Liver (tissue), 9 donors: Measurements from ENCODE around the gene CALHM3. TPM values are rescaled to one million over a fixed set of nuclear protein-coding genes. Genes with fewer than 3 reads are reported as not detected.

ENCODE experiments used
- DNase-seq: peaks from one replicate; pipeline ENCODE4 v3.0.0-alpha.2; 2017; ENCODE audit warnings: low spot score
- H3K27ac ChIP-seq, 2 donors: one replicate each; pipeline ENCODE4 v1.7.0; 2013; ENCODE audit warnings: inconsistent platforms in 2 of 2, low read length in 2 of 2, control low read depth in 1 of 2, low read depth in 1 of 2, mild to moderate bottlenecking in 1 of 2
- H3K27me3 ChIP-seq, 4 donors: one replicate each; pipeline versions ENCODE4 v1.6.1 to v1.7.0; 2013; ENCODE audit warnings: low read length in 3 of 4, inconsistent platforms in 1 of 4, mild to moderate bottlenecking in 1 of 4, moderate library complexity in 1 of 4; ENCODE audit not compliant: control insufficient read depth in 4 of 4, insufficient read depth in 4 of 4
- H3K36me3 ChIP-seq, 4 donors: one replicate each; pipeline versions ENCODE4 v1.6.1 to v1.7.0; 2013; ENCODE audit warnings: low read length in 3 of 4, mild to moderate bottlenecking in 3 of 4, low read depth in 1 of 4, moderate library complexity in 1 of 4; ENCODE audit not compliant: control insufficient read depth in 4 of 4, insufficient read depth in 3 of 4
- H3K4me1 ChIP-seq, 4 donors: one replicate each; pipeline versions ENCODE4 v1.6.1 to v1.7.0; 2013; ENCODE audit warnings: low read length in 3 of 4, mild to moderate bottlenecking in 3 of 4, moderate library complexity in 1 of 4; ENCODE audit not compliant: control insufficient read depth in 4 of 4, insufficient read depth in 4 of 4
- H3K4me3 ChIP-seq, 3 donors: one replicate each; pipeline versions ENCODE4 v1.6.1 to v1.7.0; 2013; ENCODE audit warnings: low read length in 3 of 3, control low read depth in 1 of 3, low read depth in 1 of 3, mild to moderate bottlenecking in 1 of 3
- H3K9ac ChIP-seq, 2 donors: one replicate each; pipeline ENCODE4 v1.7.0; 2013; ENCODE audit warnings: low read length in 2 of 2, mild to moderate bottlenecking in 2 of 2, moderate library complexity in 2 of 2, control low read depth in 1 of 2, low read depth in 1 of 2
- H3K9me3 ChIP-seq, 4 donors: one replicate each; pipeline versions ENCODE4 v1.6.1 to v1.7.0; 2013; ENCODE audit warnings: low read length in 3 of 4; ENCODE audit not compliant: control insufficient read depth in 4 of 4
- EGR1 ChIP-seq, 2 donors: IDR thresholded peaks; 2 replicates each; pipeline ENCODE4 v1.6.1; 2016 to 2018; ENCODE audit warnings: antibody characterized with exemption in 2 of 2, low read depth in 2 of 2
- FOXA1 ChIP-seq: IDR thresholded peaks from 2 replicates; pipeline ENCODE4 v1.6.1; 2016; ENCODE audit warnings: antibody characterized with exemption
- FOXA2 ChIP-seq: IDR thresholded peaks from 2 replicates; pipeline ENCODE4 v1.6.1; 2016; ENCODE audit warnings: antibody characterized with exemption
- GABPA ChIP-seq, 2 donors: IDR thresholded peaks in 1 of 2; conservative IDR thresholded peaks in 1 of 2; 2 replicates each; pipeline ENCODE4 v1.6.1; 2016; ENCODE audit warnings: antibody characterized with exemption in 2 of 2, mild to moderate bottlenecking in 1 of 2, moderate library complexity in 1 of 2
- HNF4A ChIP-seq, 2 donors: conservative IDR thresholded peaks; 2 replicates each; pipeline ENCODE4 v1.6.1; 2016; ENCODE audit warnings: antibody characterized with exemption in 2 of 2, mild to moderate bottlenecking in 2 of 2
- NR2F2 ChIP-seq: IDR thresholded peaks from 2 replicates; pipeline ENCODE4 v1.6.1; 2016; ENCODE audit warnings: antibody characterized with exemption
- RAD21 ChIP-seq, 2 donors: IDR thresholded peaks; 2 replicates each; pipeline ENCODE4 v1.6.1; 2016; ENCODE audit warnings: antibody characterized with exemption in 2 of 2, mild to moderate bottlenecking in 2 of 2
- RXRA ChIP-seq, 2 donors: IDR thresholded peaks; 2 replicates each; pipeline ENCODE4 v1.6.1; 2017 to 2018; ENCODE audit warnings: antibody characterized with exemption in 2 of 2, mild to moderate bottlenecking in 1 of 2
- SP1 ChIP-seq: IDR thresholded peaks from 2 replicates; pipeline ENCODE4 v1.6.1; 2018; ENCODE audit warnings: antibody characterized with exemption, mild to moderate bottlenecking
- TAF1 ChIP-seq: conservative IDR thresholded peaks from 2 replicates; pipeline ENCODE4 v1.6.1; 2016; ENCODE audit warnings: antibody characterized with exemption, mild to moderate bottlenecking
- YY1 ChIP-seq: IDR thresholded peaks from 2 replicates; pipeline ENCODE4 v1.6.1; 2016; ENCODE audit warnings: antibody characterized with exemption, mild to moderate bottlenecking
- WGBS: extraction: QIAGEN DNeasy Blood & Tissue Kit; methylation state at CpG from one replicate; pipeline ENCODE4 v1.1.7; 2013; 5-methylcytosine and 5-hydroxymethylcytosine counted together
- polyA plus RNA-seq, 2 donors: library from polyadenylated mRNA; stranded (reverse) in 1 of 2; unstranded in 1 of 2; fragments of 200-250 nt in 1 of 2; fragments of >200 nt in 1 of 2; fragmentation: Nextera tagmentation in 1 of 2; extraction: Ambion mirVana in 1 of 2; gene quantifications; one replicate each; pipeline versions ENCODE4 v1.2.1 to v1.2.3, GENCODE V29; 2013 to 2015
- total RNA-seq, 2 donors: library from RNA; depleted of rRNA; stranded (reverse); fragments of >200 nt; gene quantifications; one replicate each; pipeline ENCODE4 v1.2.3, GENCODE V29; 2014
- TF ChIP-seq, protein P1 (sequence below): IDR thresholded peaks from 2 replicates; pipeline ENCODE4 v1.6.1; 2016; ENCODE audit warnings: antibody characterized with exemption, mild to moderate bottlenecking
- TF ChIP-seq, protein P2 (sequence below): IDR thresholded peaks from 2 replicates; pipeline ENCODE4 v1.6.1; 2016; ENCODE audit warnings: antibody characterized with exemption
- TF ChIP-seq, protein P3 (sequence below): IDR thresholded peaks from 2 replicates; pipeline ENCODE4 v1.6.1; 2016; ENCODE audit warnings: antibody characterized with exemption
- TF ChIP-seq, protein P4 (sequence below): fragments of 150-350 bp; IDR thresholded peaks from 2 replicates; pipeline ENCODE4 v1.5.1; 2017; ENCODE audit warnings: improper control_type of control experiment, low read depth, low read length; ENCODE audit not compliant: missing input control
- donor health status: healthy.
- donor health status: healthy.
- donor health status: healthy.
- donor health status: healthy.
- donor health status: healthy.

Gene CALHM3
- total and polyA plus RNA-seq, 4 donors = 0.14 TPM; not detected in 3

DNA sequence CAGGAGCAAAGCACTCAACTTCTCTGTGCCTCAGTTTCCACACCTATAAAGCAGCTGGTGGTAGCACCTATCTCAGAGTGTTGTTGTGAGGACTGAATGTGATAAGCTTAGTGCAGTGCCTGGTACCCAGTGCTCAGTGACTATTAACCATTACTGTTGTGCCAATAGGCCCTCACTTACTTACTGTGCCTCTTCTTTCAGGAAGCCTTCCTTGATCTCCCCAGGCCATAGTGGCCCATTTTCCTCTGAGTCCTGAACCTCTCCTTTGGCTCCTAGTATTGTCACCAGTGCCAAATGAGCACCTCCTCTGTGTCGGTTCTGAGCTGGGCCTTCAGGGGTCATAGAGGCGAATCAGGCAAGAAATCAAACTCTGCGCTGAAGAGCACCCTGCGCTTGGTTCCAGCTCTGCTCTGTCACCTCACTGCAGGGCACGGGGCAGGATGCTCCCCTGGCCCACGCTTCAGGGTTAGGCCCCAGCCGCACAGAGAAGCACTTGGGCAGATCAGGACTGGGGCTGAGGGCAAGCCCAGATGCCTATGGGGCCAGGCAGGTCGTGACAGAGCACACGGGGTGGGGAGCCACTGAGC is 22.9 kb downstream of the CALHM3 start (continued):
- TF ChIP-seq, protein P1, sequence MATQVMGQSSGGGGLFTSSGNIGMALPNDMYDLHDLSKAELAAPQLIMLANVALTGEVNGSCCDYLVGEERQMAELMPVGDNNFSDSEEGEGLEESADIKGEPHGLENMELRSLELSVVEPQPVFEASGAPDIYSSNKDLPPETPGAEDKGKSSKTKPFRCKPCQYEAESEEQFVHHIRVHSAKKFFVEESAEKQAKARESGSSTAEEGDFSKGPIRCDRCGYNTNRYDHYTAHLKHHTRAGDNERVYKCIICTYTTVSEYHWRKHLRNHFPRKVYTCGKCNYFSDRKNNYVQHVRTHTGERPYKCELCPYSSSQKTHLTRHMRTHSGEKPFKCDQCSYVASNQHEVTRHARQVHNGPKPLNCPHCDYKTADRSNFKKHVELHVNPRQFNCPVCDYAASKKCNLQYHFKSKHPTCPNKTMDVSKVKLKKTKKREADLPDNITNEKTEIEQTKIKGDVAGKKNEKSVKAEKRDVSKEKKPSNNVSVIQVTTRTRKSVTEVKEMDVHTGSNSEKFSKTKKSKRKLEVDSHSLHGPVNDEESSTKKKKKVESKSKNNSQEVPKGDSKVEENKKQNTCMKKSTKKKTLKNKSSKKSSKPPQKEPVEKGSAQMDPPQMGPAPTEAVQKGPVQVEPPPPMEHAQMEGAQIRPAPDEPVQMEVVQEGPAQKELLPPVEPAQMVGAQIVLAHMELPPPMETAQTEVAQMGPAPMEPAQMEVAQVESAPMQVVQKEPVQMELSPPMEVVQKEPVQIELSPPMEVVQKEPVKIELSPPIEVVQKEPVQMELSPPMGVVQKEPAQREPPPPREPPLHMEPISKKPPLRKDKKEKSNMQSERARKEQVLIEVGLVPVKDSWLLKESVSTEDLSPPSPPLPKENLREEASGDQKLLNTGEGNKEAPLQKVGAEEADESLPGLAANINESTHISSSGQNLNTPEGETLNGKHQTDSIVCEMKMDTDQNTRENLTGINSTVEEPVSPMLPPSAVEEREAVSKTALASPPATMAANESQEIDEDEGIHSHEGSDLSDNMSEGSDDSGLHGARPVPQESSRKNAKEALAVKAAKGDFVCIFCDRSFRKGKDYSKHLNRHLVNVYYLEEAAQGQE = no peak
- TF ChIP-seq NR2F2 = no peak
- no peak for TF ChIP-seq FOXA1
- no peak for TF ChIP-seq HNF4A (conservative IDR thresholded peaks at IDR 0.05)

DNA sequence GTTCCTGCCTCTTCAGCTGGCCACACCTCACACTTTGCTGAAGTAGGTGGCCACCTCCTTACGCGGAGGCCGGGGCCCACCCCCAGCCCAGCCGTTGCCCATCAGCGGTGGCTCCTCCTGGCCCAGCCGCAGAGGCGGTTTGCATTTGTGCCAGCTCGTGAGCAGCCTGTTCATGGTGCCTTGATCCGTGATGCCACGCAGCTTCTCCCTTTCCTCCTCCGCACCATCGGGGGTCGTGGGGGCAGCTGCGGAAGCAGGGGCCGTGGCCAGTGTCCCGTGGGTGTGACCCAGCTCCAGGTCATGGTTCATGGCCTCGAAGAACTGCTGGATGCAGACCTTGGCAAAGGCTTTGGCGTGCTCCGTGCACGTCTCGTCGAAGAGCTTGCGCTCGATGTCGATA is 23.8 kb downstream of the CALHM3 start:
- Histone ChIP-seq H3K27ac (no peak overlapping the region), H3K27me3 (no peaks in the 10 kb centered on the region), H3K9me3 (no peaks in the 10 kb centered on the region), H3K4me3 (no peak overlapping the region), H3K4me1 (peaks cover 0 to 5% (median 1%) of the 10 kb centered on the region in 4 donors), H3K9ac (no peak overlapping the region), H3K36me3 (no peaks in the 10 kb centered on the region)
- no peak for DNase-seq
- TF ChIP-seq, protein P2, sequence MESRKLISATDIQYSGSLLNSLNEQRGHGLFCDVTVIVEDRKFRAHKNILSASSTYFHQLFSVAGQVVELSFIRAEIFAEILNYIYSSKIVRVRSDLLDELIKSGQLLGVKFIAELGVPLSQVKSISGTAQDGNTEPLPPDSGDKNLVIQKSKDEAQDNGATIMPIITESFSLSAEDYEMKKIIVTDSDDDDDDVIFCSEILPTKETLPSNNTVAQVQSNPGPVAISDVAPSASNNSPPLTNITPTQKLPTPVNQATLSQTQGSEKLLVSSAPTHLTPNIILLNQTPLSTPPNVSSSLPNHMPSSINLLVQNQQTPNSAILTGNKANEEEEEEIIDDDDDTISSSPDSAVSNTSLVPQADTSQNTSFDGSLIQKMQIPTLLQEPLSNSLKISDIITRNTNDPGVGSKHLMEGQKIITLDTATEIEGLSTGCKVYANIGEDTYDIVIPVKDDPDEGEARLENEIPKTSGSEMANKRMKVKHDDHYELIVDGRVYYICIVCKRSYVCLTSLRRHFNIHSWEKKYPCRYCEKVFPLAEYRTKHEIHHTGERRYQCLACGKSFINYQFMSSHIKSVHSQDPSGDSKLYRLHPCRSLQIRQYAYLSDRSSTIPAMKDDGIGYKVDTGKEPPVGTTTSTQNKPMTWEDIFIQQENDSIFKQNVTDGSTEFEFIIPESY = no peak
- TF ChIP-seq EGR1 (IDR thresholded peaks at IDR 0.05; ENCODE audit: low read depth in 2 of 2) (no peak), TAF1 (no peak), SP1 (no peak), RXRA (IDR thresholded peaks at IDR 0.05) (no peak), GABPA (IDR thresholded peaks at IDR 0.05 in 1 of 2, conservative IDR thresholded peaks at IDR 0.05 in 1 of 2) (no peak), RAD21 (IDR thresholded peaks at IDR 0.05) (no peak), YY1 (no peak), NR2F2 (no peak), FOXA2 (no peak), HNF4A (conservative IDR thresholded peaks at IDR 0.05) (no peak), FOXA1 (no peak)
- TF ChIP-seq, protein P3, sequence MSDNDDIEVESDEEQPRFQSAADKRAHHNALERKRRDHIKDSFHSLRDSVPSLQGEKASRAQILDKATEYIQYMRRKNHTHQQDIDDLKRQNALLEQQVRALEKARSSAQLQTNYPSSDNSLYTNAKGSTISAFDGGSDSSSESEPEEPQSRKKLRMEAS = no peak
- TF ChIP-seq, protein P1 = no peak
- TF ChIP-seq, protein P4, sequence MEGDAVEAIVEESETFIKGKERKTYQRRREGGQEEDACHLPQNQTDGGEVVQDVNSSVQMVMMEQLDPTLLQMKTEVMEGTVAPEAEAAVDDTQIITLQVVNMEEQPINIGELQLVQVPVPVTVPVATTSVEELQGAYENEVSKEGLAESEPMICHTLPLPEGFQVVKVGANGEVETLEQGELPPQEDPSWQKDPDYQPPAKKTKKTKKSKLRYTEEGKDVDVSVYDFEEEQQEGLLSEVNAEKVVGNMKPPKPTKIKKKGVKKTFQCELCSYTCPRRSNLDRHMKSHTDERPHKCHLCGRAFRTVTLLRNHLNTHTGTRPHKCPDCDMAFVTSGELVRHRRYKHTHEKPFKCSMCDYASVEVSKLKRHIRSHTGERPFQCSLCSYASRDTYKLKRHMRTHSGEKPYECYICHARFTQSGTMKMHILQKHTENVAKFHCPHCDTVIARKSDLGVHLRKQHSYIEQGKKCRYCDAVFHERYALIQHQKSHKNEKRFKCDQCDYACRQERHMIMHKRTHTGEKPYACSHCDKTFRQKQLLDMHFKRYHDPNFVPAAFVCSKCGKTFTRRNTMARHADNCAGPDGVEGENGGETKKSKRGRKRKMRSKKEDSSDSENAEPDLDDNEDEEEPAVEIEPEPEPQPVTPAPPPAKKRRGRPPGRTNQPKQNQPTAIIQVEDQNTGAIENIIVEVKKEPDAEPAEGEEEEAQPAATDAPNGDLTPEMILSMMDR = no peak
- 88% methylated on average over 25 of the region's 25 CpGs for WGBS
